ENCODE results near the gene PRKG1.

DNA sequence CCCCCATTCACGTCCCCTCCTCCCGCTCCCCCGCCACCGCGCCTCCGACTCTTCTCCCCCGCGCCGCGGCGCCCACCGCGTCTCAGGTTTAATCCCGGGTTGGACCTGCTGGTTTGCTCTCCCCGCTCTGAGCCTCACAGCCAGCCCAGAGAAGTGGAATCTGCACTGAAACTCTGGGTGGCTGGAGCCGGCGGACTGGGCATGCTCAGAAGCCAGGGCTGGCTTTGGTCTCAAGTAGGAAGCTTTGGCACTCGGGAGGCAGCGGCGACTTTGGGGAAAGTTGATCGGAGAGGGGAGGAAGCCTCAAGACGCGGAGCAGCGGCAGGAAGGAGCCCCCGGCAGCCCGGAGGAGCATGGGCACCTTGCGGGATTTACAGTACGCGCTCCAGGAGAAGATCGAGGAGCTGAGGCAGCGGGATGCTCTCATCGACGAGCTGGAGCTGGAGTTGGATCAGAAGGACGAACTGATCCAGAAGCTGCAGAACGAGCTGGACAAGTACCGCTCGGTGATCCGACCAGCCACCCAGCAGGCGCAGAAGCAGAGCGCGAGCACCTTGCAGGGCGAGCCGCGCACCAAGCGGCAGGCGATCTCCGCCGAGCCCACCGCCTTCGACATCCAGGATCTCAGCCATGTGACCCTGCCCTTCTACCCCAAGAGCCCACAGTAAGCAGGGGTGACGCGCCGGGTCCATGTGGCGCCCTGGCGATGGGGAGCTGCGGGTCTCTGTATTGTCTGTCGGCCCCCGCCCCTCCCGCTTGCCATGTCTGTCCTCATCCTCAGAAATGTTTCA lies at the start of gene PRKG1:
- TF ChIP-seq, protein P1, sequence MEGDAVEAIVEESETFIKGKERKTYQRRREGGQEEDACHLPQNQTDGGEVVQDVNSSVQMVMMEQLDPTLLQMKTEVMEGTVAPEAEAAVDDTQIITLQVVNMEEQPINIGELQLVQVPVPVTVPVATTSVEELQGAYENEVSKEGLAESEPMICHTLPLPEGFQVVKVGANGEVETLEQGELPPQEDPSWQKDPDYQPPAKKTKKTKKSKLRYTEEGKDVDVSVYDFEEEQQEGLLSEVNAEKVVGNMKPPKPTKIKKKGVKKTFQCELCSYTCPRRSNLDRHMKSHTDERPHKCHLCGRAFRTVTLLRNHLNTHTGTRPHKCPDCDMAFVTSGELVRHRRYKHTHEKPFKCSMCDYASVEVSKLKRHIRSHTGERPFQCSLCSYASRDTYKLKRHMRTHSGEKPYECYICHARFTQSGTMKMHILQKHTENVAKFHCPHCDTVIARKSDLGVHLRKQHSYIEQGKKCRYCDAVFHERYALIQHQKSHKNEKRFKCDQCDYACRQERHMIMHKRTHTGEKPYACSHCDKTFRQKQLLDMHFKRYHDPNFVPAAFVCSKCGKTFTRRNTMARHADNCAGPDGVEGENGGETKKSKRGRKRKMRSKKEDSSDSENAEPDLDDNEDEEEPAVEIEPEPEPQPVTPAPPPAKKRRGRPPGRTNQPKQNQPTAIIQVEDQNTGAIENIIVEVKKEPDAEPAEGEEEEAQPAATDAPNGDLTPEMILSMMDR (conservative IDR thresholded peaks at IDR 0.05; ENCODE audit: low read depth, low read length), result no peak
- TF ChIP-seq EZH2 (IDR thresholded peaks at IDR 0.05; ENCODE audit: low read length, unreplicated experiment), result no peak
